GM19397 (cell line): ENCODE results near the gene PRXL2B.
"Not testable (repeated sequence)": the region's sequence is repeated elsewhere in the genome, so short reads cannot be mapped to it uniquely, and the experiment has no call there.

Experiments
- ATAC-seq: cut with Tn5 transposase; IDR thresholded peaks from one replicate; pipeline ENCODE4 v1.9.1; 2021; ENCODE audit warnings: mild to moderate bottlenecking, moderate library complexity; ENCODE audit not compliant: unreplicated experiment

PRXL2B gene

DNA sequence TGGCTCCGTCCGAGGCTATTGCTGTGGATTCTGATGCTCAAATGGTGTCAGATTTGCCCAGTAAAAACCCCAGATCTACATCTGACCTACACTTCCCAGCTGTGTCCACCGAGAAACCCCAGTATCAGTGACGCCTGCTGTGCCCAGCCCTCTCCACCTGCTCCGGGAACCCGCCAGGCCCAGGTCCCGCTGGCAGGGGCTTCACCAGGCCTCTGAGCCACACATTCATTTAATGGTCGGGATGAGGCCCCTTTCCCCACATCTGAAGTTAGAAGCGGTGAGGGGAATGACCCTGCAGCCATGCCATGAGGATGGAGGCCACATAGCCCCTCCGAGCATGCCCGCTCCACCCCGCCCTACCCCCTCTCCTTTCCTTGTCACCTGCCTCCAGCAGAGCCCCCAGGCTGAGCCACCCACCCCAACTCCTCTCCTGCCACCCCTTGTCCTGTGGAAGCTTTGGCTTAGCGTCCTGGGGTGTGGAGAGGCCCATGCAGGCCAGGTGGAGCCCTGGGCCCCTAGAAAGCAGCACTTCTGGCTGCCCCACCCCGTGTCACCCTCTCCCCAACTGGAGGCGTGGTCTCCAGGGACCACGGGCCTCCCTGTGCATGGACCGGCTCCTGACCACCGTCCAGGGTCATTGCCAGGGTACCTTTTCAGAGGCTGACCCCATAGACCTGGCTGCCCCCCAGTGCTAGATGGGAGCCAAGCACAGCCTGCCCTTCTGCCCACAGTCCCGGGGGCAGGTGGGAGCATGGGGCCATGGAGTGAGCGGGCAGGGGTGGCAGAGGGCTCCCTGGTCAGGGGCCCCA lies 22.4 kb upstream of the PRXL2B start:
- ATAC-seq, result no peak

DNA sequence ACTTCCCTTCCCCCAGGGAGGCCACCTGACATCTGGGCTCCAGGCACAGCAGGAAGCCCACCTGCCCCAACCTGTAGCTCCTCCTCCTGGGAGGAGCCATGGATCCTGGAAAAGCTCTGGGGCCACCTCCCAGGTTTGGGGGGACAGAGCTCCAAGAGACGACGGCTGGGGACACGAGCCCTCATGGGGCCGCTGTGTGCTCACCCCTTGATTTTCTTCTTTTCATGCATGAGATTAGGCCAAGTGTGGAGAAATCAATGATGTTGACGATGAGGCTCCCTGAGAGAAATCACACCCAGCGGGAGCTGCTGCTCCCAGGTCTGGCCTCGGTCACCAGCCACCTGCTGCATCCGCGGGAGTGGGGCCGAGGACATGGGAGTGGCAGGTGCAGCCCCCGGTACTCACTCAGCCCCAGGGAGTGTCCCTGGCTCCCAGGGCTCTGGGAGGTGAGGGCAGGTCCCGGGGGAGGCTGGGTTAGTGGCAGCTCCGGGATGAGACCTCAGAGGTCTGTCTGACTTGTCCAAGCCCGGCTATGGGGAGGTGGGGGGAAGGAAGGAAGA lies 21.7 kb upstream of the PRXL2B start:
- no peak for ATAC-seq

- ATAC-seq, result no peak
Measured at GRCh38 chr1:2566101-2567045, 20.2 kb upstream of the PRXL2B start.

DNA sequence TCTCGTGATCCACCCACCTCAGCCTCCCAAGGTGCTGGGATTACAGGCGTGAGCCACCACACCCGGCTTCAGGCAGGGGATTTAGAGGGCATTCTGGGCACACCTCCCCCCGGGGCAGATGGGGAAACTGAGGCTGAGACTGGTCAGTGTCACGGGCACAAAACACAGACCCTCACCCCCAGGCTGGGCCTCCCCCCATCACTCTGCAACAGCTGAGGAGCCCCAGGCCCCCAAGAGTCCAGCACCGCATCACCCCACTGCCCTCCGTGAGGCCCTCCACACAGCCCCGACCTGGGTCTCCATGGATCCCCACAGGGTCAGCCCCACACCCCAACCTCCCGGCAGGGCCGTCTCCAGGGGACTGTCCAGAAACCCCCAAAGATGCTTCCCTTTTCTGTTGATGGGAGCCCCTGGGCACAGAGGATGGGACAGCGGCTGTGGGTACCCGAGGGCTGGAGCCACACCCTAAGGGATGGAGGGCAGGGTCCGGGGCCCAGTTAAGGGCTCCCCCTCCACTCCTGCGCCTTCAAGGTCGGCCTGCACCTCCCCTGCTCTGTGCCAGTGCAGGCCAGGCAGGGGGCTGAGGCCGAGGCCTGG lies 19.4 kb upstream of the PRXL2B start:
- ATAC-seq, result no peak

DNA sequence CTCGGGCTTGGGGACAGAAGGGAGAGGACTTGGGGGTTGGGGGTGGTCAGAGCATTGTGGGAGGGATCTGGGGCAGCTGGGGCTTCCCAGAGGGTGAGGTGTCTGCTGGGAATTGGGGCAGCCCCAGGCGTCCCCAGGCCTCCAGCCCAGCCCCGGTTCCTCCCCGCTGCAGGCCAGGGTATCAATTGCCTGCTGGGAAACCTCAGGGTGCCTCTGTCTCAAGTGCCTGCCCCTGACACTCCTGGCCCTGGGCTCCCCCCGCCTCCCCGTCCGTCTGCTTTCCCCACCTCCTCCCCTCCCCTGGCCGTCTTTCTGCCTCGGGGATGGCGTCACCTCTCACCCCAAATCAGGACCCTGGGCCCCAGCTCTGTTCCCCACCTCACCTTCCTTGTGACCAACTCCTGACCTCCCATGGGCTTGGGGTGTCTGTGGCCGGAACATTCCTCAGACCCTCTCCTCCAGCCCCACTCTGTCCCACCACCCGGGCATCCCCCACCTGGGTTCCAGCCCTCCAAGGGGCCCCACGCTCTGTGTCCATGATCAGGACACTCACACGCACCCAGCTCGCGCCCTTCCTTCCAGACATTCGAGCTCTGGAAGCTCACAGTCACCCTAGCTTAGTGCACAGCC lies 18.3 kb upstream of the PRXL2B start:
- not testable (repeated sequence) for ATAC-seq

DNA sequence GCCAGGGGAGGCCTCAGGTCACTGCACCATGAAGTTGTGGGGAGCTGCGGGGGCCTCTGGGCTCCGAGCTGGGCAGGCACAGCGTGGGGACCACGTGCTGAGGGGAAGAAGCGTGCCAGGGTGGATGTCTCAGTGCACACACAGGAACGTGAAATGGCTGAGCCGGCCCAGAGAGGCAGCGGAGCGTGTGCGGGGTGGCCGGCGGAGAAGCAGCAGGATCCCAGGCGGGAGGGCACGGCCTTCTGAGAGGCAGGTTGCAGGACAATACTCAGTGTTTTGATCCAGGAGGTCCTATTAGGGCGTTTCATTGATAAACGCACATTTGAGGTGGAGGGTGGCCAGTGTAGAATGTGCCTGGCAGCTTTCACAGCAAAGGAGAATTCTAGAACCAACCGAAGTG lies 17.5 kb upstream of the PRXL2B start:
- ATAC-seq, result no peak

DNA sequence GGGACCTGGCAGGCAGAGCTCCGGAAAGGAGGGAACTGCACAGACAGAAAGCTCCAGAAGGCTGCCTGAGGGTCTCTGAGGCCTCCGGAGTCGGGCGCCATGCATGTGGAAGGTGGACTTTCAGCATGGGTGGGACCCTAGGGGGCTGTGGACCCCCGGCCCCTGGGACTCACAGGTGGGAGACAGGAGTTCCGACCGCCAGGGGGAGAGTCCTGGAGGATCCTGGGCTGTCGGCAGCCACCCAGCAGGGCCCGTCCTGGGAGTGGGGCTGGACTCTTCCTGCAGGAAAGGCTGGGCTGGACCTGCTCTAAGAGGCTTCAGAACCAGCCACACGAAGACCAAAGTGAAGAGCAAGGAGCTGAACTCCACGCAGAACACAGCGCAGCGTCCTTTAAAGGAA lies 16.9 kb upstream of the PRXL2B start:
- ATAC-seq, result not testable (repeated sequence)

DNA sequence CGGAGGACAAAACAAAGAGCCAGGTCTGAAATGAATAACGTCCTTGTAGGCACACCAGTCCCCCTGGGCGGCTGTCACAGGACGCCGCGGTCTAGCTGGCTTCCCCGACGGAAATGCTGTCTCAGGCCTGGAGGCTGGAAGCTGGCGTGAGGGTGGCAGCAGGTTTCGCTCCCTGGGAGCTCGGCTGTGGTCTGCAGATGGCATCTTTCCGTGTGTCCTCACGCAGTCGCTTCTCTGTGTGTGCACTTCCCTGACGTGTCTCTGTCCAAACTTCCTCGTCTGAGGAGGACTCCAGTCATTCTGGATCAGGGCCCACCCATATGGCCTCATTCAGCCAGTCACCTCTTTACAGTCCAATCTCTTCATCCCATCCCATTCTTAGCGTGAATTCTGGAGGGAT lies 16.2 kb upstream of the PRXL2B start:
- ATAC-seq, result no peak

DNA sequence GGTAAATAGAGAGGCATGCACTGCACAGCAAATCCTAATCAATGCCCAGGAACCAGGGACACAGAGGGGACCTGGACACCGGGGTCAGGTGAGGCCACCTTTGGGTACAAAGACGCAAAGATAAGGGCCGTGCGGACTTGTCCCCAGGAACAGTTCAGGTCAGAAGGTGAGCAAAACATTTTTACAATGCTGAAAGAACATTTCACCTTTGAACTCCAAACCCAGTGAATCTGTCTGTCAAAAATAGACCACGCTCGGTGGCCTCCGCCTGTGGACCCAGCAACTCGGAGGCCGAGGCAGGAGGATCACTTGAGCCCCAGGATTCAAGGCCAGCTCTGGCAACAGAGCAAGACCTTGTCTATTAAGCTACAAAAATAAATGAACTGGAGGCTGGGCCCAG lies 15.2 kb upstream of the PRXL2B start:
- ATAC-seq, result no peak

- no peak for ATAC-seq
Measured at GRCh38 chr1:2573250-2573920, 13.2 kb upstream of the PRXL2B start.

DNA sequence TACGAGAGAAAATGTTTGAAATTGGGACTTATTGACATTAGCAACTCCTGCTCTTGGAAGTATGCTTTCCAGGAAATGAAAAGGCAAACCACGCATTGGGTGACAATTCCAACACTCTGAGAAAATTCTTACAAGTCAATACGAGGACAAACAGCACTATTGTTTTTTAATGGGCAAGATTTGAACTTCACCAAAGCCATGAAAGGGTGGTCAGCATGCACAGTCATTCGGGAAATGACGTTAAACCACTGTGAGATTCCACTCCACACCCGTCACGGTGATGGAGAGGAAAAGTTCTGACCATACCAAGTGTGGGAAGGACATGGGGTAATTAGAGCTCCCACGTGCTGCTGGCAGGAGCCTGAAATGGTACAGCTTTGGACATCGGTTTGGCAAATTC lies 12.2 kb upstream of the PRXL2B start:
- ATAC-seq, result no peak

GRCh38 chr1:2575801-2576663 lies 10.5 kb upstream of the PRXL2B start:
- no peak for ATAC-seq

DNA sequence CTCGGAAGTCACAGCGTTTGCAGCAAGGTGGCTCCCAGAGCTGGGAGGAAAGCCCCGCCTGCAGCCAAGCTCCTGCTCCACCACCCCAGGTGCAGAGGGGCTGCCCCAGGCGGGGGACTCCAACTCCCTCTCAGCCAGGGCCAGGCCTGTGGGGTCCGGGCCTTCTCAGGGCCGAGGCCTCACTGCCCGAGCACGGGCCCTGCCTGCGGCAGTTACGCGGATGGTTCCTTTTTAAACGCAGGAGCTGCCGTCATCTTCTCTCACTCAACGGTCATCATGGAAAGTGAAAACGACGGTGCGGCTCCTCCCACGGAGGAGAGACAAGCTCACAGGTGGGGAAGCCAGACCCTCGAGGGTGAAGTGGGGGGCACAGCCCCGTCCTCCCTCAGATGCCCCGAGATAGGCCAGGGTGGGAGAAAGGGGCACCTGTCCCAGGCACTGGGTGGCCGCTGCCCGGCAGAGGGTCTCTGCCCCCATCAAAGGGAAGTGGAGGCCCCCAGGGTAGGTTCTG lies 9.0 kb upstream of the PRXL2B start:
- ATAC-seq, result peak; percentile 41

DNA sequence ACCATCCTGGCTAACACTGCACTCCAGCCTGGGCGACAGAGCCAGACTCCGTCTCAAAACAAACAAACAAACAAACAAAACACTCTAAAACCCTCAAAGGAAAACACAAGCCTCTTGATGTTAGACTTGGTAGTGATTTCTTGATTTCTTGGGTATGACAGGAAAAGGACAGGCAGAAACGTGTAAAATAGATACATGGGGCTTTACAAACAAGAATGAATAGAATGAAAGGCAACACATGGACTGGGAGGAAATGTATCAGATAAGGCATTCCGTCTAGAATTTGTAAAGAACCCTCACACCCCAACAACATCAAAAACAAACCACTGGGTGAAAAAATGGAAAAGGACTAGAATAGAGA lies 7.8 kb upstream of the PRXL2B start:
- ATAC-seq, result no peak

DNA sequence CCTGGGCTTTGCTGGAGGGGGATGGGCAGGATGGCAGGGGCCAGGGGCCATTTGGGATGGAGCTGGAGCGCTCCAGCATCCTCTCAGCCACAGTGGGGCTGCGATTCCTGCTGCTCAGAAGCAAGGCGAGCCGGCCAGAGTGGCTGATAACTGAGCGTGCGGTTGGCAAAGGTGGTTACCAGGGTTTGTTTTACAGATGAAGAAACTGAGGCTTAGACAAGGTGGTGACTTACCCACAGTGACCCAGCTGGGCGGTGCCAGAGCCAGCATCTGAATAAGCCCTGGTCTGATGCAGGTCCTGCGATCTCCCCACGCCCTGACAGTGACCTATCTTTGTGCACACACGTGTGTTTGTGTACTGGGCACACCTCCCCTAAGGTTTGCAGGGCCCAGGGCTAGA lies 5.9 kb upstream of the PRXL2B start:
- ATAC-seq, result no peak

DNA sequence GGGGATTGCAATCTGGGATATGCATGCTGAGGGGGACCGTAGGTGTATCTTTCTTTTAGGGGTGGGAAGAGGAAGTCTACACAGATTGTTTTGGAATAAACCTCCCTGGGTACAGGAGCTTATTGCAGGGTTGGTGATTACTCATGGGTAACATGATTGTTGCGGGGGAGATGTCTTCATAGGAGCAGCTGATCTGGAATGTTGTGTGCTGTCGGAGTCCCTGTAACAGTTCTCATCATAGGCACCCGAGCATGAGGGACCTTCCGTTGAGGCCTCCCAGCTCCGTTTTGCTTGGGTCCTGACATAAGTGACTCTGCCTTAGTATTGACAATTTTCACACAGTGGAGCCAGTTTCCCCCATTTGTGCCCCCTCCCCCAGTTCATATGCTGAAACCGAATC lies 4.2 kb upstream of the PRXL2B start:
- no peak for ATAC-seq

DNA sequence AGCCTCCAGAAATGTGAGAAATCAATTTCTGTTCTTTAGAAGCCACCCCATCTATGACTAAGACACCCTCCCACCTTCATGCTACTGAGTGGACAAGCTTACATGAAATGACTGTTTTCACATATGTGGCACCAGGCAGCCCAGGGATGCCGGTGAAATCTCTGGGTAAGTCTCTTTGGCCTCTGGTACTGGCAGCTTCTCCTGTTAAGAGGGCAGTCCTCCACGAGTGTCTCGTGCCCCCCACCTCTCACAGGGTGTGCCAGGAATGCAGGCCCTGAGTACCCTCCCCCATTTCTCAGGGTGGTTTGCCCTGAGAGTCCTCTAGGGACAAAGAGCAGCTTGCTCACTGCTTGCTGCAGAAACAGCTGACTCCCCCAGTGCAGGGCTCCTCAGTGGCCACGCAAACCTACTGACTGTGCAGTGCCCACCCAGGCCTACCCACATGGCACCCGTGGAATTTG lies 3.2 kb upstream of the PRXL2B start:
- no peak for ATAC-seq

GRCh38 chr1:2583871-2584351 lies 2.7 kb upstream of the PRXL2B start:
- no peak for ATAC-seq
